SU-DHL-6 (cell line): ENCODE data around the gene GALNT12.

ENCODE experiments used
- EZH2phosphoT487 ChIP-seq: fragments of 200-600 bp; sonication (generic), shearing (Covaris generic); conservative IDR thresholded peaks from 2 replicates; pipeline ENCODE4 v1.6.1; 2018; ENCODE audit warnings: mild to moderate bottlenecking, antibody characterized with exemption, low read length, moderate library complexity, mixed read lengths
- TF ChIP-seq, protein P1 (sequence below): fragments of 200-600 bp; sonication (generic); IDR thresholded peaks from one replicate; pipeline ENCODE4 v1.5.1; 2017; ENCODE audit warnings: antibody characterized with exemption, mild to moderate bottlenecking, low read length, moderate library complexity; ENCODE audit not compliant: insufficient read depth, poor library complexity, severe bottlenecking

DNA sequence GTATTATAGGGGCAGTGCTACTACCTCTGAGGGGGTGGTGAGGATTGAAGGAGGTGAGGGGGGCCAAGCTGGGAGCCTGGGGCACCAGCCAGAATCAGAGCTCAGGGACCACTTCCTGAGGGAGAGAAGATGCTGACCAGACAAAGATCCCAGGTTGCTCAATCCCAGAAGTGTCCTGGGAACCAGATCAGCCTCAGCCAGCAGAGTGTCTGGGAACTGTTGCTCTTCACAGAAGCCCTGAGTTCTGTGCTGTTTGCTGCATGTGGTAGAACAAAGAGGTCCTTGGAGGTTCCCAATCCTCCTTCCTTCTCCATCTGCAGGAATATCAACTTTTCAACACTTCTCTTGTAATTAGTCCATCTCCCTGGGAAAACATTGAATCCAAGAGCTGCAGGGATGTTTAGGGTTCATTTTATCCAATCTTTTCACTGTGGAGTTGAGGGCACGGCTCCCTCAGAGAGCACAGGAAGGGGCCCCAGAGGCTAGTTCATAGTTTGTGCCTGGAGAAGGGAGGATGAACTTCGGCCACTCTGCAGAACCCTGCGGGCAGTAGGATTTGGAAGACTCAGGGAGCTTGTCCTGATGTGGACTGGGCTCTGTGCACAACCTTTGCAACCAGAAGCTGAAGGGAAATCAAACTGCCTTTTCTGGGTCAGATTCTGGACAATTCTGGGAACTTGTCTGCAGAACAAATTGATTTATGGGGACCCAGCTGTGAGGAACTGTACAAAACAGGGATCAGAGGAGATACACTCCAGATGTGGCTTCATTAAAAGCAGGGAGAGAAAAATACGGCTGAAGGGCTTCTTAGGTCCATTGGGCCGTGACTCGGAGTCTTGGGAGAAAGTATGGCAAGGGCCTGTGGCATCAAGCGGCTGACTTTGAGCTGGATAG, 57.1 kb downstream of the GALNT12 start:
- TF ChIP-seq, protein P1, sequence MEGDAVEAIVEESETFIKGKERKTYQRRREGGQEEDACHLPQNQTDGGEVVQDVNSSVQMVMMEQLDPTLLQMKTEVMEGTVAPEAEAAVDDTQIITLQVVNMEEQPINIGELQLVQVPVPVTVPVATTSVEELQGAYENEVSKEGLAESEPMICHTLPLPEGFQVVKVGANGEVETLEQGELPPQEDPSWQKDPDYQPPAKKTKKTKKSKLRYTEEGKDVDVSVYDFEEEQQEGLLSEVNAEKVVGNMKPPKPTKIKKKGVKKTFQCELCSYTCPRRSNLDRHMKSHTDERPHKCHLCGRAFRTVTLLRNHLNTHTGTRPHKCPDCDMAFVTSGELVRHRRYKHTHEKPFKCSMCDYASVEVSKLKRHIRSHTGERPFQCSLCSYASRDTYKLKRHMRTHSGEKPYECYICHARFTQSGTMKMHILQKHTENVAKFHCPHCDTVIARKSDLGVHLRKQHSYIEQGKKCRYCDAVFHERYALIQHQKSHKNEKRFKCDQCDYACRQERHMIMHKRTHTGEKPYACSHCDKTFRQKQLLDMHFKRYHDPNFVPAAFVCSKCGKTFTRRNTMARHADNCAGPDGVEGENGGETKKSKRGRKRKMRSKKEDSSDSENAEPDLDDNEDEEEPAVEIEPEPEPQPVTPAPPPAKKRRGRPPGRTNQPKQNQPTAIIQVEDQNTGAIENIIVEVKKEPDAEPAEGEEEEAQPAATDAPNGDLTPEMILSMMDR: no peak
- TF ChIP-seq EZH2phosphoT487: no peak
